GM19452 (cell line): ENCODE measurements around the gene SGCA.

Source experiments
- ATAC-seq: cut with Tn5 transposase; IDR thresholded peaks from one replicate; pipeline ENCODE4 v1.9.1; 2021; ENCODE audit not compliant: unreplicated experiment

The SGCA gene

DNA sequence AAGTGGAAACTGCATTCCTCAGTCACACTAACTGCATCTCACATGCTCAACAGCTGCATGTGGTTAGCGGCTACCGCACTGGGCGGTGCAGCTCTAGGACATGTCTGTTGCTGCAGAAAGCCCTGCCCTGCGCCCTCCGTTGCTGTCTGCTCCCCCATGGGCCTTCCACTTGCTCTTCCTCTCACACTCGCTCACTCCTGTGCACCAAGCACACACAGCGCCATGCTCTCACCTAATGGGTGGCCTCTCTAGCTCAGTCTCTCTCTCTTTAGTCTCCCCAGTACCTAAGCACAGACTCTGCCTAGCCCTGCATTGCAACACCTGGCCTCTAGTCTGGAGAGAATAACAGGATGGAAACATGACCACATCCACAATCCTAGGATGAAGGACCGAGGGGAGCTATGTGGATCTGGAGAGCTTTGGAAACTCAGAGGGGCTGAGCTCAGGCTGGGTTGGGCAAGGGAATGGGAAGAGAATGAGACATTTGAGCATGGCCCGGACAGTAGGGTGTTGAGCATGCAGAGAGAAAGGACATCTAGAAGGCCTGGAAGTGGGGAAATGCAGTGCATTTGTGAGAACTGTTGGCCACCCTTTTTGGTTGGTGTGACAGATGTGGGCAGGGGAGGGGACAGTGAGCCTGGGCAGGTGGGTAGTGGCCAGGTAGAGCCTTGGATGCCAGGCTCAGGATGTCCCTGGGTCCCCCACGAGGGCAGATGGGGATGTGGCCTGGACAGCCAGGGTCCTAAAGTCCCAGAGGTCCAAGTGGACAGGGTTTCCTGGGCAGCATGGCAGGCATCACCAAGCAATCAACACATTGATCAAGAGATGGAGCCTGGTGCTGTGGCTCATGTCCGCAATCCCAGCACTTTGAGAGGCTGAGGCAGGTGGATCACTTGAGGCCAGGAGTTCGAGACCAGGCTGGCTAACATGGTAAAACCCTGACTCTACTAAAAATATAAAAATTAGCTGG lies 16.1 kb downstream of the SGCA start:
- no peak for ATAC-seq

DNA sequence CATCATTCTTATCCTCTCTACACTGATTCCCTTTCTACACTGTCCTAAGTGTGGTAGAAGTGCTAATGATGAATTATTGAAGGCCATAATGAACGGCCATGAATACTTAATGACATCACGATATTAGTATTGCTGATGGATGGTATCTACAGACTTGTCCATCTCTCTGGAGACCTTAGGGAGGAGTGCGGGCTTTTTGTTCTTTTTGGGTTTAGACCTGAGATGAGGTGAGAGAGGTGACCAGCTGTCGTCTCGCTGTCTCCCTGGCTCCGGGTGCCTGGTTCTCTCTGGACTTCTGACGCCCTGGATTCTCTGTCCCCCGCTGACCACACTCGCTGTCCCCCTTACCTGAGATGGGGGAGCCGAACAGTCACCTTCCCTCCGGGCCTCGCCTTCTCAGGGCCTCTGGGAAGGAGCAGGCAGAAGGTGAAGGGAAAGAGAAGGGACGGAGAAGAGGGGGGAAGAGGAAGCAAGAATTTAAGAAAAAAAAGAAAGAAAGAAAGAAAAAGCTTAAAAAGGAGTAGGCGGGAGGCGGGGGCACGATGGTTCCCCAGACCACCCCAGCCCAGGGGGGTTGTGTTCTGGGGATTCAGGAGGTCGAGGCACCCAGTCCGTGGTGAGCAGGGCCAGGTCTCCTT lies 17.1 kb downstream of the SGCA start:
- no peak for ATAC-seq

DNA sequence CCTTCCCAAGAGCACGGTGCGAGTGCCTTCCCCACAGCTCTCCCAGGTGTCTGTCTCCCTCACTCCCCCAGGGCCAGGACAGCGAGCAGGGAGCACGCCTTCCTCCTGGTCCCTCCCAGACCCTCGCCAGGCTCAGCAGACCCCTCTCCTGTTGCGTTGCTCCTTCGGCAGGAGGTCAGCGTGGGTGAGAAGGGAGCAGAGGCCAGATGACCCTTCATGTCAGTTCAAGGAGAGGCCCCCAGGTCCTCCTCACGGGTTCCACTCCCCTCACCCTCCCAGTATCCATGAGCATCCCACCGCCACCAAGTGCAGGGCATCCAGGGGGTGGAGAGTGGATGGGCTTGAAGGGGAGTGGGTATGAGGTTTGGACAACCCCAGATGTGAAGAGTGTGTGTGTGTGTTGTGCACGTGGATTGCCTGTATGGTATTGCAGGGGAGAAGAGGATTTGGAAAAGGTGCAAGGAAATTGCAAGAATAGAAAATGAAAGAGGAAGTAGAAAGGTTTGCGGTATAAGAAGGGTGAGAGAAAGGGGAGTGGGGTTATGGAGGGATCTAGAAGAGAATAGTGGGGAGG lies 17.7 kb downstream of the SGCA start:
- no peak for ATAC-seq

DNA sequence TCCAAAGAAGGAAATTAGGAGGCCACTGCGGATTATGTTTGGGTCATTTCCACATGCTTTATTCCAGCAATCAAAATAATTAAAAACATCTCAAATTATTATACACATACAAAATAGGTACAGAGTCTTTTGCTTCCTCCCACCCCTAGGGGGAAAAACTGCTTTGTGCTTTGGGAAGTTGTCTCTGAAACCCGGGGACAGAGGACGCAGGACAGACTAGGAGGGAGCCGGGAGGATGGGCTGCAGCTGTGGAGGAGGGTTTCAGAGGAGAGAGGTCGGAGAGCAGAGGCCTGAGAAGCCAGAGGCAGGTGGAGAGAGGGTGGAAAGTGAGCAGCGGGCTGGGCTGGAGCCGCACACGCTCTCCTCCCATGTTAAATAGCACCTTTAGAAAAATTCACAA lies 18.3 kb downstream of the SGCA start:
- ATAC-seq = no peak

DNA sequence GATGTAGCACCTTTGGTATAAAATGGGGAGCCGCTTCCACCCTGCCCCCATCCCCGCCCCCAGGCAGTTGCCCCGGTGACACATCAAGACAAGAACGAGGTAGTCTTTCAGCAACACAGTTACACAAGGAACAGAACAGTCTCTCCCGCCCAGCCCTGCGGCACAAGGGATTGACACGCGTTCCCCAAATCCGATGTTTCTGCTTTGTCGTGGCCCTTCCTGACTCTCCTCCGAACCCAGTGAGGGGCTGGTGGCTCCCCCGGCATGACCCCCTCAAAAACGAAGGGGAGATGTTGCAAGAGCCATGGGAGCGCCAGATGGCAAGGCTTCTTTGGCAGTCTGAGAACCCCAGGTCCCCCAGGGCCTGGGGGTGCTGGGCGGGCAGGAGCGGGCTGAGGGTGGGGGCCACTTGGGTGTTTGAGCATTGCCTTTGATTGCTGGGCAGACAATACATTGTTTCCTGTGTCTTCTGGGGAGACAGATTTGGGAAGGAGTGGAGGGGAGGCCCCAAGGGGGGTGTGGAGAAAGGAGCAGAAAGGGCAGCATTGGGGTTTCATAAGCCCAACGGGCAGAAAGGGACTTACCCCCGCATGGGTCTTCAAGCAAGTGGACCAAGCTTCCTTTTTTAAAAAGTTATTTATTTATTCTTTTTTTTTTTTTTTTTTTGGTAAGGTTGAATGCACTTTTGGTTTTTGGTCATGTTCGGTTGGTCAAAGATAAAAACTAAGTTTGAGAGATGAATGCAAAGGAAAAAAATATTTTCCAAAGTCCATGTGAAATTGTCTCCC lies 19.0 kb downstream of the SGCA start:
- no peak for ATAC-seq

DNA sequence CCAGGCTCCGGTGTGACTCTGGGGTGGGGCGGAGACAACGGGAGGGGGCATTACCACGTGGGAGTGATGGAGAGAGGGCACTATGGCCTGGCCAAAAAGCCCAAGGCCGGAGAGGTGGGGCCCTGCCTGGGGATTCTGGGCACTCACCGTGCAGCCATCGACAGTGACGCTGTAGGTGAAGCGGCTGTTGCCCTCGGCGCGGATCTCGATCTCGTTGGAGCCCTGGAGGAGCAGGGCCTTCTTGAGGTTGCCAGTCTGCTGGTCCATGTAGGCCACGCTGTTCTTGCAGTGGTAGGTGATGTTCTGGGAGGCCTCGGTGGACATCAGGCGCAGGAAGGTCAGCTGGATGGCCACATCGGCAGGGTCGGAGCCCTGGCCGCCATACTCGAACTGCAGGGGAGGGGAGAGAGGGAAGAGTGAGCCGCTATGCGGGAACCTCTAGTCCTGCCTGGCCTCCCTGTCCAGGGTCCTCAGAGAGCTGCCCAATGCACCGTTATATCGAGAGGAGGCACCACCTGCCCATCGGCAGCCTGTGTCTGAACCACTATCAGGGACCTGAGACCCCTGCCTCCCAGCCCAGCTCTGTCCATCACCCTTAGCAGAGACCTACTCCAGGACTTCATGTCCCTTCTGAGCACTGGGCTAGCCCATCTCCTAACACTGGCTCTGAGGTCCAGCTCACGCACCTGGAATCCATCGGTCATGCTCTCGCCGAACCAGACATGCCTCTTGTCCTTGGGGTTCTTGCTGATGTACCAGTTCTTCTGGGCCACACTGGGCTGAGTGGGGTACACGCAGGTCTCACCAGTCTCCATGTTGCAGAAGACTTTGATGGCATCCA lies 20.0 kb downstream of the SGCA start:
- ATAC-seq = no peak

DNA sequence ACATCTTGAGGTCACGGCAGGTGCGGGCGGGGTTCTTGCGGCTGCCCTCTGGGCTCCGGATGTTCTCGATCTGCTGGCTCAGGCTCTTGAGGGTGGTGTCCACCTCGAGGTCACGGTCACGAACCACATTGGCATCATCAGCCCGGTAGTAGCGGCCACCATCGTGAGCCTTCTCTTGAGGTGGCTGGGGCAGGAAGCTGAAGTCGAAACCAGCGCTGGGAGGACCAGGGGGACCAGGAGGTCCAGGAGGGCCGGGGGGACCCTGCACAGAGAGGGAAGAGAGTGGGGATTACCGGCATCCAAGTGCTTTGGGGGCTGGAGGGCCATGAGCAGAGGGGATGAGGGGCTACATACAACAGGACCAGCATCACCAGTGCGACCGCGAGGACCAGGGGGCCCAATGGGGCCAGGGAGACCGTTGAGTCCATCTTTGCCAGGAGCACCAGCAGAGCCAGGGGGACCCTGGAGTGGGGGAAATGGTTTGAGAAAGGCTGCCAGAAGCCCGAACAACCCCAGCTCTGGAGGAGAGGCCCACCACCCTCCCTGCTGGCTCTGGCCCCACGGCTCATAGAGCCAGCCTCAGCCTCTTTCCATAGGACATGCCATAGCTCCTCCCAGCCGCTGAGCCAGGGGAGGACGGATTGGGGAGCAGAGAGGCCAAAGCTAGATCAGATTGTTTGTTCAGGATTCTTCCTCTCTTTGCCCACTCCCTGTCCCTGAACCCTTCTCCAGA lies 21.0 kb downstream of the SGCA start:
- no peak for ATAC-seq

DNA sequence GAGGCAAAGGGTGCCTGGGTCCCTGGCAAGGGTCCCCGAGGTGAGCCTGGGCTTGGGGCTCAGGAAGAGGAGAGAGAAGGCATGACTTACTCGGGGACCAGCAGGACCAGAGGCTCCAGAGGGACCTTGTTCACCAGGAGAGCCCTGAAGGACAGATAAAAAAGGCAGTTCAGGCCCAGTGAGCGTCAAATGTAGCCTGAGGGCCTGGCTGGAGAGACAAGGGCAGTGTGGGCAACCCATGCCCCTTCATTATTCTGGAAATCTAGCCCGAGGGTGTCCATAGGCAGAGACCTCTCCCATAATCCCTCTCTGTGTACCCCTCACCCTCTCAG lies 21.6 kb downstream of the SGCA start:
- ATAC-seq = no peak

DNA sequence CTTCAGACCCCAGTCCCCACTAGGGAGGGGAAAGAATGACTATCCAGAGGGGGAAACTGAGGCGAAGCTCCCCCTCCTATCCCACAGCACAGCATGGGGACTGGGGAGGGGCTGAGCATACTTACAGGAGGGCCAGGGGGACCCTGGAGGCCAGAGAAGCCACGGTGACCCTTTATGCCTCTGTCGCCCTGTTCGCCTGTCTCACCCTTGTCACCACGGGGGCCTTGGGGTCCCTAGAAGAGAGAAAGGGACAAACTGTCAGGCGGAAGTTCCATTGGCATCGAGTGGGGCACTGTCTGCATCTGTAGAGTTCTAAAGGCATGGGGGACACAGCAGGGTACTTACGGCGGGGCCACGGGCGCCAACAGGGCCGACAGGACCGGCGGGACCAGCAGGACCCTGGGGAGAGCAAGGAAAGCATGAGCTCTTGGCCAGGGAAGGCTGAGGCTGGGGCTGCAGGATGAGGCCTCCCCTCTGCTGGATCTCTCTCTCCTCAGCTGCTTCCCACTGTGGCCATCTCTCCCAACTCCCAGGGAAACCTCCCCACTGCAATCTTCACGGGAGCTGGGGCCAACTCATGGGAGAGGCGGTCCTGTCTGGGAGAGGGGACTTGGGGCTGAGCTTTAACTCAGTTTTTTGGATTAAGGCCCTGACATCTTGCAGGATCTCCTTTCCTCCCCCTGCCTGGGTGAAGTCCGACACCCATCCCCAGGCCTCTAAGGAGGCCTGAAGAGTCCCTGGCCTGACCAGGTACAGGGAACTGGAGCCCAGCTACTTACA lies 22.1 kb downstream of the SGCA start:
- ATAC-seq = no peak

DNA sequence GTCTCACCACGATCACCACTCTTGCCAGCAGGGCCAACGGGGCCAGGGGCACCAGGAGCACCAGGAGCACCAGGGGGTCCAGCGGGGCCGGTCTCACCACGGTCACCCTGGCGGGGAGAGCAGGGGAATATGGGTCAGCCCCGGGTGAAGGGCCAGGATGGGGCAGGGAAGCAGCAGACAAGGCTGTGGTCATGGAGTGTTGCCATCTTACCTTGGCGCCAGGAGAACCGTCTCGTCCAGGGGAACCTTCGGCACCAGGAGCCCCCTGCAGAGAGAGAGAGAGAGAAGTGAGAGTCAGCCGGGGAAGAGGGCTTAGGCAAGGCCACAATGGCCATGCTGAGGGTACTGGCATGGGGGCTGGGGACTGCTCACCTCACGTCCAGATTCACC lies 22.7 kb downstream of the SGCA start:
- no peak for ATAC-seq

DNA sequence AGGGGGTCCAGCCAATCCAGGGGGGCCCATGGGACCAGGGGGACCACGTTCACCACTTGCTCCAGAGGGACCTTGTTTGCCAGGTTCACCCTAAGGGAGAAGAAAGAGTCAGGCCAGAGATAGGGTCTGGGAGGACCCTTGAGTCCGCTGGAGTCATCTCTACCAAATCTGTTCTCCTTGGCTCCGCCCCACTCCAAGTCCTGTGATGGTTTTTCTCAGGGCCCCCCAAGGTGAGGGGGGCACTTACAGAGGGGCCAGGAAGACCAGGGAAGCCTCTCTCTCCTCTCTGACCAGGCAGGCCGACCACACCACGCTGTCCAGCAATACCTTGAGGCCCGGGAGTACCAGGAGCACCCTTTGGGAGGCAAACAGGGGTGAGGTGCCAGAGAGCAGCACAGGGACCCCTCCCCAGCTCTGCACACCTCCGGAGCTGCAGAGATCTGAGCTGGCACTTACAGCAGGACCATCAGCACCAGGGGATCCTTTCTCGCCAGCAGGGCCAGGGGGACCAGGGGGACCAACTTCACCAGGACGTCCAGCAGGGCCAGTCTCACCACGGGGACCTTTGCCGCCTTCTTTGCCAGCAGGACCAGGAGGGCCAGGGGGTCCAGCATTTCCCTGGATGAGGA lies 23.2 kb downstream of the SGCA start:
- ATAC-seq = no peak

DNA sequence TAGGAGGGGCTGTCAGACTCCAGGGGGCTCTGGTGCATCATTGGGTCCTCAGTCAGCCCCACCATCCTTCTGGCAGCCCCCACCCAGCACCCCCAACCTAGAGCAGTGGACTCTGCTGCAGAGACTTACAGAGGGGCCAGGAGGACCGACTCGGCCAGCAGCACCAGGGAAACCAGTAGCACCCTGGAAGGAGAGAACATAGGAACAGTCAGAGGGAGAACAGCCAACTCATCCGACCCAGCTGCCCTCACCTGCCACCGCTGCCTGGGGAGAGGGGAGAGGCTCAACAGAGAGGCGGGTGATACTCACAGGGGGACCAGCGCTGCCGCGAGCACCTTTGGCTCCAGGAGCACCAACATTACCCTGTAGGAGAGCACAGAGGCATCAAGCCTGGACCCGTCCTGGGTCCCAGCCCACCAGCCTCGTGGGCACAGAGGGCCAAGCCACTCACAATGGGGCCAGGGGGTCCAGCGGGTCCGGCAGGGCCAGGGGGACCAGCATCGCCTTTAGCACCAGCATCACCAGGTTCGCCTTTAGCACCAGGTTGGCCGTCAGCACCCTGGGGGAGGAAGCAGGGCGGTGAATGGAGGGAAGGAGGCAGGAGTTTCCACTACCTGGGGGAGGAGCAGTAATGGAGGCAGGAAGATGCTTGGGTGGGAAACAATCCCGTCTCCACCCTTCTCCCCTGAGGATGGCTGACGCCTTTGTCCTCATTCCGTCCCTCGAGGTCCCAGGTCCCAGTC lies 23.9 kb downstream of the SGCA start:
- no peak for ATAC-seq

DNA sequence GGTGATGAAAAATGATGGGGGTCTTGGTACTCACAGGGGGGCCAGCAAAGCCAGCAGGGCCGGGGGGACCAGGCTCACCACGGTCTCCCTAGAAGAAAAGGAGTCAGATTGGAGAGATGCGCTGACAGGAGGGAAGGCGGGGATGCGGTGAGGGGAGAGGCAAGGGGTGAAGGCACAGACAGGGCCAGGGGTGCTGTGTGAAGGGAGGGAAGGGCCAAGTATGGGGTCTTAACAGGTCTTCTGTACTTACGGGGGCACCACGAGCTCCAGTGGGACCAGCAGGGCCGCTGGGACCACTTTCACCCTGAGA lies 24.4 kb downstream of the SGCA start:
- no peak for ATAC-seq

DNA sequence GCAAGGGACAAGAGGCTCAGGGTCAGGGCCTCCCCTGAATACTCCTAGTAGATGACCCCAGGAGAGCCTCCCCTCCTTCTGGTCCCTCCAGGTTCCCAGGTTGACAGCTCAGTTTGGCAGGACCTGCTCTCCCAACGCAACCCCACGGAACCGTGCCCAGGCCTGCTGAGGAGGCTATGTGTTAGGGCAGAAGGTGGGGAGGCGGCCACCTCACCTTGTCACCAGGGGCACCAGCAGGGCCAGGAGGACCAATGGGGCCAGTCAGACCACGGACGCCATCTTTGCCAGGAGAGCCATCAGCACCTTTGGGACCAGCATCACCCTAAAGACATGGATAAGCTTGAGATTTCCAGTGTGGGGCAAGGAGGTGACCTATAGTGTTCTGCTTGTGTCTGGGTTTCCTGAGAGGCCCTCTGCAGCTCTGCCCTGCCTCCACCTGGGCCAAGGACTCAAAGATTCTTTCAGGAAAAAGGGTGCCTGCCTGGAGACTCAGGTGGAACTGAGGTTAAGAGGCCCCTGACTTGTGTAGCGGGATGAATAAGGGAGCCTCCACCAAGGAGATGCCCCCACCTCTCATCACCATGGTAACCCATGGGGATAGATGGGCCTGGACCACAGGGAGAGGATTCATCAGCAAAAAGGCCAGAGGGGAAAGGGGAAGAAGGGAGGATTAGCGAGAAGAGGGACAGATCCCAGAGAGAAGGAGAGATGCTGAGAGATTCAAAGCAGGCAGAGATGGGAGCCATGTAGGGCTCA lies 25.0 kb downstream of the SGCA start:
- ATAC-seq = no peak

DNA sequence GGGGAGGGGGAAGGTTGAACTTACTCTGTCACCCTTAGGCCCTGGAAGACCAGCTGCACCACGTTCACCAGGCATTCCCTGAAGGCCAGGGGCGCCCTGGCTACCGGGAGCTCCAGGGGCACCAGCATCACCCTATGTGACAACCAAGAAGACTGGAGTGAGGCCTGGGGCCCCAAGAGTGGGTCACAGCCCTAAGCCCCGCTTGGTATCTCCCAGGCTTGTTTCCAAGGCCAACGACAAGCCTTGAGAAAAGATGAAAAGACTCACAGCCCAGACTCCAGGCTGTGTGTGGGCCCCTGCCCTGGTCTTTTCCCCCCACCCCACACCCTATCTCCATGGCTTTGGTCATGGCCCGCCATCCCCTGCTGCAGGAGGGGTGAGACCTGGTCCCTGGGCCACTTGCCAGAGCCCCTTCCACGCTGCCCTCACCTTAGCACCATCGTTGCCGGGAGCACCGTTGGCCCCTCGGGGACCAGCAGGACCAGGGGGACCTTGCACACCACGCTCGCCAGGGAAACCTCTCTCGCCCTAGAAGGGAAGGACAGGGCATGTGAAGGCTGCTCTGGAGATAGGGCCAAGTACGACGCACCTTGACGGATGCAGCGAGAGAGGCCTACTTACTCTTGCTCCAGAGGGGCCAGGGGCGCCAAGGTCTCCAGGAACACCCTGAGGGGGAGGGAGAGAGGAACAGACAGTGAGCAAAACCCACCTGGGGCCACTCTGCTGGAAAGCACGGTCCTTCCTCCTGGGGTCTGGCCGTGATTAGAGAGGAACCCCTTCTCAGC lies 25.7 kb downstream of the SGCA start:
- no peak for ATAC-seq

DNA sequence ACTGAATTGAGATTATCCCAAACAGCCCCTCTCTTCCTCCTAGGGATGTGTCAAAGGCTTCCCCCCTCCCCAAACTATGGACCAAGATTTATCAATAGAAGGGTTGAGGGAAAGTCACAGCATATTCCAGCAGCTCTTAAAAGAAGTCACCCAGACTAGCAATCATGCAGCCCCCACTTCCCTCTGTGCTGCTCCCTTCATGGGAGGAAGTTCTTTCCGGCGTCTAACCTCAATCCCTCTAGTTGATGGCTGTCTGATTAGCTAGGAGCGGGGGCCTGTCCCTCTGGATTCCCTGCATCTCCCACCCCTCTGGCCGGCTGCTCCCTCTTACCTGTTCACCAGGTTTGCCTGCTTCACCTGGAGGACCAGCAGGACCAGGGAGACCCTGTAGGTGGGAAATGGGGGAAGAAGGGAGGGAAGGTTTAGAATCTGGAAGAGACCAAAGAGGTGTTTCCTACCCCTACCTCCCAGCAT lies 26.4 kb downstream of the SGCA start:
- no peak for ATAC-seq
